Activated CD8-positive, alpha-beta T cell treated with anti-CD3 and anti-CD28 coated beads for 36 hours (primary cell): ENCODE results near the gene NRG3. TPM values are rescaled to one million over a fixed set of nuclear protein-coding genes. Genes with fewer than 3 reads are reported as not detected.
"Not testable (repeated sequence)": the region's sequence is repeated elsewhere in the genome, so short reads cannot be mapped to it uniquely, and the experiment has no call there.

Experiments
- ATAC-seq: fragments of 200-7000 bp; cut with Tn5 transposase; one replicate; pipeline ENCODE4 v1.10.0; 2021; ENCODE audit warnings: mild to moderate bottlenecking, moderate library complexity
- CTCF ChIA-PET: fragments of 350-600 bp; sonication (Branson Sonifier 250); formaldehyde crosslinking; loops from one replicate; lab custom pipeline; 2021; ENCODE audit warnings: antibody characterized with exemption; lab: Charles Lee
- POLR2A ChIA-PET: fragments of 350-600 bp; sonication (Branson Sonifier 250); formaldehyde crosslinking; loops from one replicate; lab custom pipeline; 2021; ENCODE audit warnings: antibody characterized with exemption; lab: Charles Lee
- DNase-seq: peaks from one replicate; pipeline ENCODE4 v3.0.0-alpha.2; 2020
- H3K27ac Mint-ChIP-seq: one replicate; pipeline ENCODE4 v1.8.0; 2021; ENCODE audit warnings: mild to moderate bottlenecking, mixed read lengths
- H3K27me3 Mint-ChIP-seq: one replicate; pipeline ENCODE4 v1.8.0; 2021; ENCODE audit warnings: mixed read lengths
- H3K36me3 Mint-ChIP-seq: one replicate; pipeline ENCODE4 v1.8.0; 2021; ENCODE audit warnings: low read depth, mixed read lengths
- H3K4me1 Mint-ChIP-seq: one replicate; pipeline ENCODE4 v1.8.0; 2021; ENCODE audit warnings: low read depth, mixed read lengths
- H3K4me3 Mint-ChIP-seq: one replicate; pipeline ENCODE4 v1.8.0; 2021; ENCODE audit warnings: mild to moderate bottlenecking, moderate library complexity, mixed read lengths
- H3K9me3 Mint-ChIP-seq: one replicate; pipeline ENCODE4 v1.8.0; 2021; ENCODE audit warnings: mixed read lengths
- intact Hi-C: fragments of 100-400 bp; cut with micrococcal nuclease; formaldehyde crosslinking; loops from one replicate; pipeline ENCODE4 v1.10.0; 2022
- total RNA-seq, 2 experiments: library from RNA; stranded (reverse); gene quantifications; one replicate each; pipeline ENCODE4 v1.2.3, GENCODE V29; 2021
- TF ChIP-seq, protein P1 (sequence below): fragments of 200-600 bp; IDR thresholded peaks from one replicate; pipeline ENCODE4 v1.8.0; 2022; ENCODE audit warnings: antibody characterized with exemption, mild to moderate bottlenecking

Gene NRG3
- total RNA-seq, 2 experiments from 2014 or later: not detected

DNA sequence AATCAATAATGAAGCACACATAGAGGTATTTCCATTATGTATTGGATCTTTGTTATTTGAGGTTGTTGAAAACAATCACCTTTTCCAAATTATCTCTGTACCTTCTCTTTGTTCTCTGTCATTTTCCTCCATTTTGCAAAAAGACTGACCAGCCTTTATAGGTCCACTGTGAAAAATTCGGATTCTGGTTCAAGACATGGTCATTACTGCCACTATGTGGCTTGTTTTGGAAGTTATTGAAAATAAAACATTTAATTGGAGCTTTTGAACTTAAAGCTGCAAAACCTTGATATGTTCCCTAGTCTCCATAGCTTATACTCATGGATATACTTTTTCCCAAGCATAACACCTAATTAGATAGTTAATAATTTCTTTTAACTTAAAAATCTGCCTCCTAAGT lies 1094.4 kb downstream of the NRG3 start:
- TF ChIP-seq, protein P1, sequence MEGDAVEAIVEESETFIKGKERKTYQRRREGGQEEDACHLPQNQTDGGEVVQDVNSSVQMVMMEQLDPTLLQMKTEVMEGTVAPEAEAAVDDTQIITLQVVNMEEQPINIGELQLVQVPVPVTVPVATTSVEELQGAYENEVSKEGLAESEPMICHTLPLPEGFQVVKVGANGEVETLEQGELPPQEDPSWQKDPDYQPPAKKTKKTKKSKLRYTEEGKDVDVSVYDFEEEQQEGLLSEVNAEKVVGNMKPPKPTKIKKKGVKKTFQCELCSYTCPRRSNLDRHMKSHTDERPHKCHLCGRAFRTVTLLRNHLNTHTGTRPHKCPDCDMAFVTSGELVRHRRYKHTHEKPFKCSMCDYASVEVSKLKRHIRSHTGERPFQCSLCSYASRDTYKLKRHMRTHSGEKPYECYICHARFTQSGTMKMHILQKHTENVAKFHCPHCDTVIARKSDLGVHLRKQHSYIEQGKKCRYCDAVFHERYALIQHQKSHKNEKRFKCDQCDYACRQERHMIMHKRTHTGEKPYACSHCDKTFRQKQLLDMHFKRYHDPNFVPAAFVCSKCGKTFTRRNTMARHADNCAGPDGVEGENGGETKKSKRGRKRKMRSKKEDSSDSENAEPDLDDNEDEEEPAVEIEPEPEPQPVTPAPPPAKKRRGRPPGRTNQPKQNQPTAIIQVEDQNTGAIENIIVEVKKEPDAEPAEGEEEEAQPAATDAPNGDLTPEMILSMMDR: no peak
- no peak for ATAC-seq
- H3K27ac Mint-ChIP-seq: no peak overlapping the region
- no peak overlapping the region for H3K4me3 Mint-ChIP-seq
- POLR2A ChIA-PET: no interaction called here
- CTCF ChIA-PET: no interaction called here
- no peaks in the 10 kb centered on the region for H3K4me1 Mint-ChIP-seq
- DNase-seq: no peak
- peaks cover 6% of the 10 kb centered on the region for H3K9me3 Mint-ChIP-seq
- intact Hi-C loops: no loop called here
- H3K36me3 Mint-ChIP-seq: no peaks in the 10 kb centered on the region
- no peaks in the 10 kb centered on the region for H3K27me3 Mint-ChIP-seq

DNA sequence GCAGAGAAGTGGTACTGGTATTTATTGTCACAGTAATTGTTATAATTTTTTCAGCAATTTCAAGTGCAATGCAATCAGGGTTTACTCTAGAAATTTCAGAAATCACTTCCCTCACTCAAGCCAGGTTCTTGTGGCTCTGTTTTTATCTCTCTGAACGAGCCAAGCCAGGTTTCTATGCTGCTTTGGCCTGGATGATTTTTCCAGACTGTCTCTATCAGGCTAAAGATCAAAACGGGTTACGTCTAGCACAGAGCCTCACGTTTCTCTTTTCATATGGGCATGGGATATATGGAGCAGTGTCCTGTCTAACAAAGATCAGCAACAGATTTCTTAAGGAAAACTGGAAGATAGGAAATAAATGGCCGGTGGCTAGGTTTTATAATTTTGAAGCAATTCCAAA lies 1105.3 kb downstream of the NRG3 start:
- H3K4me1 Mint-ChIP-seq: no peaks in the 10 kb centered on the region
- H3K4me3 Mint-ChIP-seq: no peak overlapping the region
- no peaks in the 10 kb centered on the region for H3K27me3 Mint-ChIP-seq
- H3K36me3 Mint-ChIP-seq: no peaks in the 10 kb centered on the region
- ATAC-seq: no peak
- H3K27ac Mint-ChIP-seq: no peak overlapping the region
- intact Hi-C loops: no loop called here
- H3K9me3 Mint-ChIP-seq: peaks cover 2% of the 10 kb centered on the region
- no peak for DNase-seq
- TF ChIP-seq, protein P1: no peak
- ChIA-PET CTCF (no interaction called here), POLR2A (no interaction called here)

- ATAC-seq (no peak), DNase-seq (no peak)
- TF ChIP-seq, protein P1: no peak
- H3K27me3 Mint-ChIP-seq: no peaks in the 10 kb centered on the region
- H3K4me3 Mint-ChIP-seq: no peak overlapping the region
- POLR2A ChIA-PET: no interaction called here
- CTCF ChIA-PET: no interaction called here
- no peaks in the 10 kb centered on the region for H3K36me3 Mint-ChIP-seq
- no peaks in the 10 kb centered on the region for H3K4me1 Mint-ChIP-seq
- peaks cover 3% of the 10 kb centered on the region for H3K9me3 Mint-ChIP-seq
- intact Hi-C loops: no loop called here
- no peak overlapping the region for H3K27ac Mint-ChIP-seq
Measured at GRCh38 chr10:82981137-82981723, 1106.2 kb downstream of the NRG3 start.

DNA sequence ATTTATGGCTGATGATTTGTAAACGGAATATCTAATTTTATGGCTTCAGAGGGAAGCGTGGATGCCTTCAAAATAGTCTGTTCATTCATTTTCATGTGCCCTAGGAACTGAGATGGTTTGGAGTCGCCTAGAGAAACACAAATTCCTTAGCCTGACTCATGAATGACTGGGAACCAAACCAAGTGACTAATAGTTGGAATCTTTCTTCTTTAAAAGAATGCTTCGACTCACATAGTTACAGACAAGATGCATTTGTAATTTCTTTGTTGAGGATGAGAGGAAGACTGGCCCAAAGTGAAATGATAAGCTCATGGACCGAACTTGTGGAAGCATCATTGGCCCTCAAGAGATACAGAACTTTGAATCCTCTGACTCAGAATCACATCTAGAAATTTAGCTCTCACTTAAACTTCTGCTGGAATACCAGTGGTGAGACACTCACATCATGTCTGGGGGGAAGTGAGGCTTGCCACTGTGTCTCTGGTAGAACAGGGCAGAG lies 1107.2 kb downstream of the NRG3 start:
- Mint-ChIP-seq H3K4me3 (no peak overlapping the region), H3K27ac (no peak overlapping the region), H3K36me3 (no peaks in the 10 kb centered on the region), H3K4me1 (no peaks in the 10 kb centered on the region), H3K27me3 (no peaks in the 10 kb centered on the region), H3K9me3 (peaks cover 3% of the 10 kb centered on the region)
- DNase-seq (no peak), ATAC-seq (no peak)
- intact Hi-C loops: no loop called here
- ChIA-PET CTCF (no interaction called here), POLR2A (no interaction called here)
- TF ChIP-seq, protein P1: no peak

DNA sequence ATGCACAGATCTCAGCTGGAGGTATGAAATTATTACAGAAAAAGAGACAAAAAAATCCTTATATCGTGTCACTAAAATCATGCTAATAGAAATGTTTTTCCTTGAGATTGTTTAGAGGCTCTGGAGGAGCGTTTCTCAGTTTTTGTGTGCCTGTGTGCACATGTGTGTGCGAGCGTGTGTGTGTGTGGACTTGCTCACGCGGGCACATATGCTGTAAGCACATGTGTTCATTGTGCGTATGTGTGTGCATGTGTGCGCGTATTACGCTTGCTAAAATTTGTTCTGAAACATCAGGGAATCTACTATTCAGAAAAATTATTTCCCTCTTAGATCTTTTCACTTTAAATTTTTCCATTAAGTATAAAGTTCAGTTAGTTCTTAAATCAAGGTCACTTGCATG lies 1111.2 kb downstream of the NRG3 start:
- no peak for ATAC-seq

GRCh38 chr10:83006479-83006878 lies 1131.5 kb downstream of the NRG3 start:
- ATAC-seq, DNase-seq, H3K4me3 Mint-ChIP-seq, intact Hi-C loops, H3K9me3 Mint-ChIP-seq, POLR2A ChIA-PET, H3K4me1 Mint-ChIP-seq, CTCF ChIA-PET, H3K27ac Mint-ChIP-seq, H3K27me3 Mint-ChIP-seq, H3K36me3 Mint-ChIP-seq: not testable (repeated sequence)

More for the DNA sequence above, 1111.2 kb downstream of the NRG3 start:
- H3K4me3 Mint-ChIP-seq: no peak overlapping the region
- POLR2A ChIA-PET: no interaction called here
- H3K9me3 Mint-ChIP-seq: peaks cover 1% of the 10 kb centered on the region
- no peaks in the 10 kb centered on the region for H3K36me3 Mint-ChIP-seq
- no peak overlapping the region for H3K27ac Mint-ChIP-seq
- CTCF ChIA-PET: no interaction called here
- no peak for DNase-seq
- no peaks in the 10 kb centered on the region for H3K27me3 Mint-ChIP-seq
- TF ChIP-seq, protein P1: no peak
- intact Hi-C loops: no loop called here
- H3K4me1 Mint-ChIP-seq: no peaks in the 10 kb centered on the region
